GM13976 (cell line): Measurements from ENCODE around the gene TPPP2.
"Not testable (repeated sequence)": the region's sequence is repeated elsewhere in the genome, so short reads cannot be mapped to it uniquely, and the experiment has no call there.

Experiments used
- DNase-seq: peaks from one replicate; pipeline ENCODE4 v3.0.0; 2012; ENCODE audit warnings: low spot score
- in situ Hi-C: fragments of 300-500 bp; cut with MboI; formaldehyde crosslinking; loops from one replicate; pipeline ENCODE4 v1.12.0; 2022; ENCODE audit warnings: low sequenced_read_pairs, mixed read lengths, inconsistent platforms; ENCODE audit not compliant: unreplicated experiment
- TF ChIP-seq, protein P1 (sequence below): IDR thresholded peaks from 2 replicates; pipeline ENCODE4 v1.5.1; 2012; ENCODE audit warnings: borderline replicate concordance, mild to moderate bottlenecking; ENCODE audit not compliant: insufficient read depth; ENCODE audit errors: extremely low read depth, missing control alignments, control extremely low read depth

Gene TPPP2

DNA sequence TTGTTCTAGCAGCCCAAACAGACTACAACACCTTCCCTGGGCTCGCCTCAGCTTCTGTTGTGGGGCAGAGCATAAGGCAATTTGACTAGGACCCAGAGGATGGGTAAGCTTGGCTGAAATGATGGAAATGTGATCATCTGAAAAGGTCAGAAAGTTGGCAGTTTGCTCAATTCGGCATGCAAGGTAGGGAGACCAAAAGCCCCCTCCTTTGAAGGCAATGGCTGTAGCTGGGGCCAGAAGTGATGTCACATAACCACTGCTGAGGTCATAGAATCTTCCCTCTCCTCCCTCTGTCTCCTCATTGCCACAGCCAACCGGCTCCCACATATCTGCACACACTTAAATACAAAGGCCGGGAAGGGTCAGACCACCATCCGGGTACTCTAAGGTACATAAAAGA lies at the start of gene TPPP2:
Gene TPPP2 (plus strand): TSS at position 301 of the 400 bp plus-strand sequence. CDS start 365 bp downstream, outside the sequence.
- TF ChIP-seq, protein P1, sequence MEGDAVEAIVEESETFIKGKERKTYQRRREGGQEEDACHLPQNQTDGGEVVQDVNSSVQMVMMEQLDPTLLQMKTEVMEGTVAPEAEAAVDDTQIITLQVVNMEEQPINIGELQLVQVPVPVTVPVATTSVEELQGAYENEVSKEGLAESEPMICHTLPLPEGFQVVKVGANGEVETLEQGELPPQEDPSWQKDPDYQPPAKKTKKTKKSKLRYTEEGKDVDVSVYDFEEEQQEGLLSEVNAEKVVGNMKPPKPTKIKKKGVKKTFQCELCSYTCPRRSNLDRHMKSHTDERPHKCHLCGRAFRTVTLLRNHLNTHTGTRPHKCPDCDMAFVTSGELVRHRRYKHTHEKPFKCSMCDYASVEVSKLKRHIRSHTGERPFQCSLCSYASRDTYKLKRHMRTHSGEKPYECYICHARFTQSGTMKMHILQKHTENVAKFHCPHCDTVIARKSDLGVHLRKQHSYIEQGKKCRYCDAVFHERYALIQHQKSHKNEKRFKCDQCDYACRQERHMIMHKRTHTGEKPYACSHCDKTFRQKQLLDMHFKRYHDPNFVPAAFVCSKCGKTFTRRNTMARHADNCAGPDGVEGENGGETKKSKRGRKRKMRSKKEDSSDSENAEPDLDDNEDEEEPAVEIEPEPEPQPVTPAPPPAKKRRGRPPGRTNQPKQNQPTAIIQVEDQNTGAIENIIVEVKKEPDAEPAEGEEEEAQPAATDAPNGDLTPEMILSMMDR, result no peak
- no peak for DNase-seq
- in situ Hi-C loops, result no loop called here

DNA sequence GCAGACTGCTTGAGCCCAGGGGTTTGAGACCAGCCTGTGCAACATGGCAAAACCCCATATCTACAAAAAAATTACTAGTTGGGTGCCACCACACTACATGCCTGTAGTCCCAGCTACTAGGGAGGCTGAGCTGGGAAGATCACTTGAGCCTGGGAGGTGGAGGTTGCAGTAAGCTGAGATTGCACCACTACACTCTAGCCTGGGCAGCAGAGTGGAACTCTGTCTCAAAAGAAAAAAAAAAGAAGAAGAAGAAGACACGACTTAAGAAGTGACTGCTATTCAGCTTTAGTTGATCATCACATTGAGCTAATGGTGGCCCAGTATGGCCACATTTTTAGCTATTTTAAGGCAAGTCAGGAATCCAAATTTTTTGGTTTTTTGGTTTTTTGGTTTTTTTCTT lies 49.1 kb upstream of the TPPP2 start:
- TF ChIP-seq, protein P1, result no peak
- in situ Hi-C loops, result no loop called here

GRCh38 chr14:20982646-20983369 lies 47.2 kb upstream of the TPPP2 start:
- no peak for DNase-seq
- in situ Hi-C loops, result no loop called here
- TF ChIP-seq, protein P1, result no peak

More for the DNA sequence above, 49.1 kb upstream of the TPPP2 start:
- DNase-seq, result no peak

DNA sequence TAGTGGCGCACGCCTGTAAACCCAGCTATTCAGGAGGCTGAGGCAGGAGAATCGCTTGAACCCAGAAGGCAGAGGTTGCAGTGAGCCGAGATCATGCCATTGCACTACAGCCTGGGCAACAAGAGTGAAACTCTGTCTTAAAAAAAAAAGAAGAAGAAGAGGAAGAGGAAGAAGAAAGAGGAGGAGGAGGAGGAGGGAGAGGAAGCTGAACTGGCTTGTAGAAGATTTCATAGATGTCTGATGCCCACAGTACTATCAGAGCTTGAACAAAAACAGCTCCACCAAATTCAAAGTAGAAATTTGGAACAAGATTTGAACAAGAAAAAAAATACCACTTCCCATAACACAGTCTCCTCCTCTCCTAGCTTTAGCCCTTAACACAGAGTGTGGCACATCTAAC lies 44.4 kb upstream of the TPPP2 start:
- DNase-seq, in situ Hi-C loops: not testable (repeated sequence)

DNA sequence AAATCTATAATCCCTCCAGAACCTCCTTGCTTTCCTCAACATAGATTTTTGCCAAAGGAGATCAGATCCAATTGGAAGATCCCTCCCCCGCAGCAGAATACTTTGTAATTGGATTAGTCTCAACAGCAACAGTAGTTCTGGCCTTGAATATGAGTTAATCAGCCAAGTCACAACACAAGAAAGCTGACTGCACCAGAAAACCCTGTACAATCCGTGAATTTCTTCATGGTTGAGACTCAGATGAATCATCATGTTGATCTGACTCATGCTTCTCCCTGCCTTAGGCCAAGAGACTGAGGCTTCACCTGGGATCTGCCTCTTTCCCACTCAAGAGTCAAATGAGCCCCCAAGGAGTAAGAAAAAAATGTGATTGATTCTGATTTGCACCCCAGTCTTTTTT lies 43.2 kb upstream of the TPPP2 start:
- TF ChIP-seq, protein P1, result no peak
- in situ Hi-C loops, result no loop called here
- DNase-seq, result no peak

GRCh38 chr14:20988717-20989470 lies 41.1 kb upstream of the TPPP2 start:
- TF ChIP-seq, protein P1, result no peak
- no peak for DNase-seq
- in situ Hi-C loops, result no loop called here

DNA sequence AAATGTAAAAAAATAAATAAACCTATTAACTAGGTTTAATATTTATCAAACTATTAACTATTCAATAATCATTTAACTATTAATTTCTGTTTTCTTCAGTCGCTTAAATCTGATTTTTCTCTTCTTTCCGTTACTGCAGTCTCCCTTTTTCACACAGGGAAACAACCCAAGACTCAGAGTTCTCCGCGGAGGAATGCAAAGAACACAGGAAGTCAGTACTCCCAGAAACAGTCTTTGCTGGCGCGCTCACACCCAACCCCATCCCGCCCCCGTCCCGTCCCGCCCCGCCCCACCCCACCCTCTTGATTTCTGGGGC lies 40.6 kb upstream of the TPPP2 start:
- in situ Hi-C loops, result no loop called here
- no peak for DNase-seq
- TF ChIP-seq, protein P1, result no peak
